Measurements from ENCODE around the gene UTP18. TPM values are rescaled to one million over a fixed set of nuclear protein-coding genes. Genes with fewer than 3 reads are reported as not detected.

The UTP18 gene
- total and polyA plus RNA-seq, 2 of the 13 experiments (the other 11 are each of a cell fraction or from before 2014, with no cell fraction given), result 35.2 to 104 TPM

DNA sequence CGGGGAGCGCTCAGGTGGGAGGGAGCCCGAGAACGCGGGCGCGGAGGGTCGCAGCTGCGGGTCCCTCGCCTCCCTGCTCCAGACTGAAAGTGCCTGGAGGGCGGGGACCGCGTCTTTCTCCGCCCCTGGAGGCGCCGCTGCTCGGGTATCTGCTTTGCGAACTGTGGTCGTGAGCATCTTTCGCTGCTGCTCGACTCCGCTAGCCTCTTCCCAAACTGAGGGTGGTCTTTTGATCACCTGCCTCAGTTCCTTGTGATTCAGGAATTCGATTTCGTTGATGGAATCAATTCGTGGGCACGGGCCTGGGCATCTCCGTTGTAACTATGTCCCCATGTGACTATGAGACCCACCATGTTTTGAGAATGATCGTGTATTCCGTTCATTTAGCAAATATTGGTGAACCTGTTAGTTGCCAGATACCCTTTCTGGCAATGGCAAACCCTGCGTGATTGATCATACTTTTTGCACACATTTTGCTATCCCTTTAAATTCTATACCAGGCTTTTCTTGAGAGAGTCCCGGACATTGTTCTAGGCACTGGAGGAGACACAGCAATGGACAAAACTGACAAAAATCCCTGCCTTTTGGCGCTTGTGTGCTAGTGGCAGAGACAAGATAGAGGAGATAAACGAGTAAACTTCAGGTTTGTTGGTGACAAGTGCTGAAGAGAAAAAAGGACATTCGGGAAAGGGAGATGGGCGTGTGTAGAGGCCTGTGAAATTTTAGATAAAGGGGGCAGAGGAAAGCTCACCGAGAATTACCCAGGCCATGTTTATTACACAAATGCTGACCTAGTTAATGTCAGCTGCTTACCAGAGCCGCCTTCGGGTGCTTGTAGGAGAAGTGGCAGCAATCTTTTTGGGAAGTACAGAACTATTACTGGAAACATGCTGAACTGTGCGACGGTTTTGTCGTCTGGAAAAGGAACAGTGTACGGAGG lies 948 bp downstream of the UTP18 start:
- Histone ChIP-seq H3K36me3 (replicated peaks in 1 of 2; ENCODE audit: control insufficient read depth in 1 of 2, insufficient read depth in 2 of 2, low read length in 2 of 2) (peaks cover 10 to 31% of the 10 kb centered on the region in 2 experiments), H2AFZ (ENCODE audit: low read length) (no peak overlapping the region), H3K4me1 (ENCODE audit: insufficient read depth, low read length) (peaks cover 57% of the 10 kb centered on the region), H3K79me2 (ENCODE audit: insufficient read depth, low read length) (peaks cover 75% of the 10 kb centered on the region), H3K27me3 (ENCODE audit: control insufficient read depth in 1 of 2, insufficient read depth in 2 of 2, low read length in 2 of 2) (no peaks in the 10 kb centered on the region; a peak in 1 of 5 replicates), H3K9me3 (ENCODE audit: low read length) (no peaks in the 10 kb centered on the region), H3K9ac (ENCODE audit: insufficient read depth, low read depth, low read length) (peak overlapping the region; percentile 98), H3K4me2 (ENCODE audit: low read depth, low read length) (peak overlapping the region; percentile 92), H3K4me3 (replicated peaks in 1 of 3; ENCODE audit: insufficient read depth in 1 of 3, low read depth in 2 of 3, low read length in 3 of 3) (peak overlapping the region; percentile 94 to 96 (median 96)), H3K27ac (ENCODE audit: extremely low read length, insufficient read depth, low read length) (peak overlapping the region; percentile 99), H4K20me1 (ENCODE audit: insufficient read depth, low read length) (peaks cover 50% of the 10 kb centered on the region)
- TSS peak; percentile 54 for BruUV-seq (replicated peaks)
- intact Hi-C loops (cut with micrococcal nuclease; ENCODE audit: unreplicated experiment) (loop anchor here (2.0 kb wide), 1 partner anchor 94 kb away; the partner anchor contains the start of gene NME2), in situ Hi-C loops (cut with HindIII; ENCODE audit: extremely low pct_ligation_motif_present, low pct_unique_long_range_greater_than_20kb) (no loop called here)
- peak; percentile 11 for DNase-seq (ENCODE audit: low spot score)
- no peak; the same call in 1 of the 3 replicates for ATAC-seq
- 6% methylated on average over 27 of the region's 42 CpGs for WGBS (ENCODE audit: low lambda C conversion rate)
- FAIRE-seq, result no peak
- ChIA-PET CTCF (ENCODE audit: low intra/inter-chr PET ratio, low total read pairs) (no interaction called here), POLR2A (interaction anchor here (0.6 to 2.0 kb wide), 4 partner anchors 10 to 108 kb away, joined by 3 to 9 read pairs (median 4); partner anchors contain the start of genes NME1 and NME2)
- TF ChIP-seq SP1 (IDR thresholded peaks at IDR 0.05) (no peak), SP1 (CRISPR knock-in tag; IDR thresholded peaks at IDR 0.05) (0 out of 2 replicates have a peak, but pooled peaks have one; percentile 4), ZNF788 (CRISPR knock-in tag; IDR thresholded peaks at IDR 0.05; ENCODE audit: borderline replicate concordance) (no peak), PAWR (CRISPR knock-in tag; IDR thresholded peaks at IDR 0.05; ENCODE audit: borderline replicate concordance) (no peak), HOXA9 (CRISPR knock-in tag; IDR thresholded peaks at IDR 0.05; ENCODE audit: borderline replicate concordance) (no peak), DNMT1 (CRISPR knock-in tag; IDR thresholded peaks at IDR 0.05) (0 out of 2 replicates have a peak, but pooled peaks have one; percentile 17), MYNN (CRISPR knock-in tag; IDR thresholded peaks at IDR 0.05; ENCODE audit: low read depth) (no peak), KLF13 (CRISPR knock-in tag; IDR thresholded peaks at IDR 0.05) (no peak)
- TF ChIP-seq, protein P1, sequence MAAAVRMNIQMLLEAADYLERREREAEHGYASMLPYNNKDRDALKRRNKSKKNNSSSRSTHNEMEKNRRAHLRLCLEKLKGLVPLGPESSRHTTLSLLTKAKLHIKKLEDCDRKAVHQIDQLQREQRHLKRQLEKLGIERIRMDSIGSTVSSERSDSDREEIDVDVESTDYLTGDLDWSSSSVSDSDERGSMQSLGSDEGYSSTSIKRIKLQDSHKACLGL (CRISPR knock-in tag; IDR thresholded peaks at IDR 0.05), result no peak
- TF ChIP-seq, protein P2, sequence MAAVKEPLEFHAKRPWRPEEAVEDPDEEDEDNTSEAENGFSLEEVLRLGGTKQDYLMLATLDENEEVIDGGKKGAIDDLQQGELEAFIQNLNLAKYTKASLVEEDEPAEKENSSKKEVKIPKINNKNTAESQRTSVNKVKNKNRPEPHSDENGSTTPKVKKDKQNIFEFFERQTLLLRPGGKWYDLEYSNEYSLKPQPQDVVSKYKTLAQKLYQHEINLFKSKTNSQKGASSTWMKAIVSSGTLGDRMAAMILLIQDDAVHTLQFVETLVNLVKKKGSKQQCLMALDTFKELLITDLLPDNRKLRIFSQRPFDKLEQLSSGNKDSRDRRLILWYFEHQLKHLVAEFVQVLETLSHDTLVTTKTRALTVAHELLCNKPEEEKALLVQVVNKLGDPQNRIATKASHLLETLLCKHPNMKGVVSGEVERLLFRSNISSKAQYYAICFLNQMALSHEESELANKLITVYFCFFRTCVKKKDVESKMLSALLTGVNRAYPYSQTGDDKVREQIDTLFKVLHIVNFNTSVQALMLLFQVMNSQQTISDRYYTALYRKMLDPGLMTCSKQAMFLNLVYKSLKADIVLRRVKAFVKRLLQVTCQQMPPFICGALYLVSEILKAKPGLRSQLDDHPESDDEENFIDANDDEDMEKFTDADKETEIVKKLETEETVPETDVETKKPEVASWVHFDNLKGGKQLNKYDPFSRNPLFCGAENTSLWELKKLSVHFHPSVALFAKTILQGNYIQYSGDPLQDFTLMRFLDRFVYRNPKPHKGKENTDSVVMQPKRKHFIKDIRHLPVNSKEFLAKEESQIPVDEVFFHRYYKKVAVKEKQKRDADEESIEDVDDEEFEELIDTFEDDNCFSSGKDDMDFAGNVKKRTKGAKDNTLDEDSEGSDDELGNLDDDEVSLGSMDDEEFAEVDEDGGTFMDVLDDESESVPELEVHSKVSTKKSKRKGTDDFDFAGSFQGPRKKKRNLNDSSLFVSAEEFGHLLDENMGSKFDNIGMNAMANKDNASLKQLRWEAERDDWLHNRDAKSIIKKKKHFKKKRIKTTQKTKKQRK (IDR thresholded peaks at IDR 0.05; ENCODE audit: low read length), result no peak

All from HepG2 (cell line).